NCI-H2081 treated with DMSO at 0.1 percent for 48 hours (cell line): ENCODE data around the gene CYTH1.

Experiments
- DNase-seq: peaks from one replicate; lab custom pipeline; 2025; lab: John Stamatoyannopoulos, UW

CYTH1 gene

GRCh38 chr17:78735832-78736525 lies 46.1 kb downstream of the CYTH1 start:
- no peak for DNase-seq

DNA sequence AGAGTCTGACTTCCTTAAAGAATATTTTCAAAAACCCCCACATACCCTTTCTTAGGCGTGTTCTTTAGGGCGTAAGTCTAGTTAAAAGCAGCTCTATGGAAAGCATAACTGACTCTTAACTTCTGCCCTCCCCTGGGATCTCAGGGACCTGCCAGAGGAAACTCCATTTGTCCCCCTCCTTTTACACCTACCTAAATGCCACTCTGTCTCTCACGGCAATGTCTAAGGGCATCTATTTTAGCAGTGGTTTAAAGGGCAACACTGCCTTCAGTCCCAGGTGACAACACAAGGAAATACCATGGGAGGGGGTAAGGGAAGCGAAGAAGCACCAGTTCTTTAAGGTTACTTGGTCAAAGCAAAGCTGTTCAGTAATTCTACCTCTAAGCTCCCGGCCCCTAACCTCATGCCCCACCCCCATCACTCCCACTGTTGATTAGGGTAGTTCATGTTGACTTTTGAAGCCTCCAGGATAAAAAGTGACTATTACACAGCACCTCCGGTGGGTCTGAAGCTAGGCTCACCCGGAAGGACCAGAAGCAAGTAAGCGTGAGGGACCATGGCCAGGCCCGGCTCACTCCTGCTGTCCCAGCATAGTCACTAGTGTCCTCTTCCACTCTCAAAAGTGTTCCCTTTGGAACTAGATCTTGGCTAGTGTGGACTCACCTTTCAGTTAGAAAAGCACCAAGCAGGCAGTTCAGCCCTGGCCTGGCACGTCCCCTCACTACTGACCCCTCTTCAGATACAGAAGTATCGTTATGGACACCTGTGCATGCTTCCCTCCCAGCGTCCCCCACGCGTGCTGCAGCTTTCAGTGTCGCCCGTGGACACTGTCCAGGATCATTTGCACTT lies 47.1 kb downstream of the CYTH1 start:
- DNase-seq, result no peak

- DNase-seq, result no peak
Measured at GRCh38 chr17:78732354-78732753, 49.7 kb downstream of the CYTH1 start.

DNA sequence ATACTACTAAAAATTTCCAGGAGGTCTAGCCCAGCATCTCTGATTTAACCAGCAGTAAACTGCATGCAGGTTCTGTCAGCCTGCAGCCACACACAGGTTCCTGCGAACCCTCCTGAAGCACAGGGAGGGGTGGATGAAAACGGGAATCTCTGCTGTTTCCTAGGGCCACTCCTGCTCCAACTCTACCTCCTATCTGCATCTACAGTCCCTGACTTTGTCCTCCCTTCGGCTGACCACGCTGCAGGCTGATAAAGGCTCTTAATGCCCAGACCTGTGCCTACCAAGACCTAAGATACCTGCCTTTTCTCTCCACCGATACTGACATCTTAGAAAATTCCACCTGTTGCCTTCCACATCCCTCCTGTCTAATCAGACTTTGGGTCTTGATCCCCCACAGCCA lies 50.2 kb downstream of the CYTH1 start:
- no peak for DNase-seq

DNA sequence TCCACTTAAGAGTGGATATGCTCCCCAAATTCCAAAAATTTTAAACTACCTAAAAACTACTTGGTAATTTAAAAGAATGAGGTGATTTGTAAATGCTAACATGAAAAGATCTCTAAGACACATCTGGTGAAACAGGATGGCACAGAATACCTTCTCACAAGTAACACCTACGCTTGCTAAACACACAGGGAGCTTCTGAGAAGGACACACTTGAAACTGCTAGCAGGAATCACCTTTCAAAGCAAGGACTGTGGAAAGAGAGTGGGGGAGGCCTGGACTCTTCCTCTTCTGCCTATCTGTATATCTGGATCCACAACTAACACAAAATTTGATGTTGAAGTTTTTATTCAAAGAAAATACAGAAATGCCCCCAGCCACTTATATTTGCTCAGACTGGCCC lies 52.4 kb downstream of the CYTH1 start:
- DNase-seq, result no peak

- no peak for DNase-seq
Measured at GRCh38 chr17:78728495-78728894, 53.6 kb downstream of the CYTH1 start.

GRCh38 chr17:78727476-78728229 lies 54.4 kb downstream of the CYTH1 start:
- no peak for DNase-seq

DNA sequence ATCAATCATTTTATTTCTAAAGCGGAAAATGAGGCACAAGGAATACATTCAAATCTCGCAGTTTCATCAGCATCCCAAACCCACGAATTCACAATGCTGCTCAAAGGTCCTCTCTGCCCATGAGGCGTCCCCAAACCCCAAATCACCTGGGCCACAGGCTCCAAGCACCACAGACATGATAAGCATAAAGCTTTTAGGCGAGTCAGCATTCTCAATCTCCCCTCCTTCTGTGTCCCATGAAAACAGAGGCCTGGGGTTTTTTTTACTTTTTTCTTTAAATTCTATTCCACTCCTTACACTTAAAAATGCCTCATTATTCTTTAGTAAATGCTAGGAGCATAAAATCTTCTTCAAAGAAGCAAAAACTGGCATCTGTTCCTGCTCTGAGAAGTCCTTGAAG lies 55.0 kb downstream of the CYTH1 start:
- DNase-seq, result no peak

DNA sequence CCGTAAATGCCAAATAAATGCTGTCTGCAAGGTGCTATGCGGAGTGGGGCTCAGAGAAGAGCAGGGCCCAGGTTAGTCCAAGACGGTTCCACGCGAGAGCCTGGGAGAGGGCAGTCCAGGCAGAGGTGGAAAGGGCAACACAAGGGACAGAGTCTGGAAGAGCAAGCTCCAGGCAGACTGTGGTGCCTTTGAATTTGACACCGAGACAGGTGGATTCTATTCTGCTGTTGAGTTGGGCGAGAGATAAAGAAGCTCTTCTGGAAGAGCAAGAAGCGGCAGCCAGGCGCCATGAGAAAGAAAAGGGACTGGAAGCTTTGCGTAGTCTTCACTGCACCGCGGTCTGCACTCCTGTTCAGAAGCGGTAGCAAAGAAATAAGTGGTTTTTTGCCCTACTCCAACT lies 55.6 kb downstream of the CYTH1 start:
- DNase-seq, result no peak

- no peak for DNase-seq
Measured at GRCh38 chr17:78725448-78726021, 56.5 kb downstream of the CYTH1 start.

GRCh38 chr17:78724999-78725398 lies 57.1 kb downstream of the CYTH1 start:
- no peak for DNase-seq

- no peak for DNase-seq
Measured at GRCh38 chr17:78724544-78724943, 57.5 kb downstream of the CYTH1 start.

- no peak for DNase-seq
Measured at GRCh38 chr17:78723957-78724356, 58.1 kb downstream of the CYTH1 start.

GRCh38 chr17:78723001-78723796 lies 58.9 kb downstream of the CYTH1 start:
- DNase-seq, result no peak

GRCh38 chr17:78722246-78722761 lies 59.8 kb downstream of the CYTH1 start:
- no peak for DNase-seq

GRCh38 chr17:78719630-78720298 lies 62.3 kb downstream of the CYTH1 start:
- no peak for DNase-seq

DNA sequence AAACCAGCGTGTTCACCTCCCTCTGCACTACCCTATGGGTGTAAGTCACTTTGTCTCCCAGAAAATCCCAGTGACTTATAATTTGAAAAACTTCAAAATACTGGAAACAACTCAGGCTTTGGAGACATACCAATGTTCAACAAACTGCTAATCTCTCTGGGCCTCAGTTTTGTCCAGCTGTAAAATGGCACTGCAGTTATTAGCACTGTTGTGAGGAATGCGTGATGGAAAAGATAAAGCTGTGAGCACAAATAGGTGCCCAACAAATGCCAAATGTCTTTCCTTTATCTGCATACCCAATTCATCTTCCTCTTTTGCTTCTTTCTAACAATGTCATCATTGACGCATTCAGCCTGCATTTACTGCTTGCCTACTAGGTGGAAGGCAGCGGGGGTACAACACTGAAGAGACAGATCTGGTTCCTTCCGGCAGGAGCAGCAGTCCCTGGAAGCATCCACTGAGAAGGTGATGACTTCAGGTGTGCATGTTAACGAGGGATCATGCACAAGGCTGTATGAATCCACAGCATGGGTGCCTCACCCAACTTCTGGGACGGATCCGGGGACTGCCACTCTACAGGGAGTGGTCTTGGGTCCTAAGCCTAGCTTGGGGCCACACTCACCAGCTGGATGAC lies 63.4 kb downstream of the CYTH1 start:
- no peak for DNase-seq

DNA sequence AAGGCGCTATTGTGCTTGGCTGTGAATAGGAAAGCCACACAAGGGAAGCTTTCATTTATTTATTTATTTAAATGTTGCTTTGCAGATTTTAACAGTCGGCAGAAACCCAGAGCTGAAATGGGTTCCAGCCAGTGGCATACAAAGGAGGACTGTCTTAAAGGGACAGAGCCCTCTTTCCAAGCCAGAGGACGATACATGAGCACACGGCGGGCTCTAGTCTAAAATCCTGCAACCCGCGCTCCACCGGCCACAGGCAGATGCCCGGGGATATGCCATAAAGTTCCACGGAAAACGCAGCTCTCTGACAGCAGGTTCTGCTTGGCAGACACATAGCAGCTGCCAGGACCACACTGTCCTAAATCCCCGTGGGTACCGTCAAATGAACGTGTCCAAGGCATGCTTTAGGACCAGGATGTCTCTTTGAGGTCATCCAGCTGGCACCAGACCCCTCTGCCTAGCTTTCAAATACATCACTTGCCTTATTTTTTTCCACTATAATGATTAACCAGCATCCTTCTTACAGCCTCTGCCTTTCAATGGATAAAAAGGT lies 64.6 kb downstream of the CYTH1 start:
- no peak for DNase-seq

- no peak for DNase-seq
Measured at GRCh38 chr17:78716814-78717393, 65.2 kb downstream of the CYTH1 start.

DNA sequence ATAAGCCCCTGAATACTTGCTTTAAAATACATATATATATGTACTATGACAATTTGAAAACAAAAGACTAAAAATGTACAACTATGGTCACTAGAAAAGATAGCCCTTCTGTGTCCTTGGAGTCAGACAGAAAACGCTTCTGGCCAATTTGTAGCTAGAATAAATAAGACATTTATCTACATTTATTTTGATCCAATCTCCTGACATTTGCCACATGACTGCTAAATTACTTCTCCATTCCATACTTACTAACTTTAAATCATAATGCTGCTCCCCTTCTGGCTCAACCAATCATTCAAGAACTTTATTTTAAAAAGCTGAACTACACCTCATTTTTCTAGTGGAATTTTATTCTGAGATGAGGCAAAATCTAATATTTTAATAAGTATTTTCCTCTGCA lies 65.8 kb downstream of the CYTH1 start:
- DNase-seq, result no peak
